ENCODE results near the gene GPX4. TPM values are rescaled to one million over a fixed set of nuclear protein-coding genes. Genes with fewer than 3 reads are reported as not detected.

Gene GPX4
- total and polyA plus RNA-seq, 10 of the 15 experiments (the other 5 are each of a cell fraction or from before 2014, with no cell fraction given): 33.3 to 749 (median 297) TPM

- H3K4me2 ChIP-seq (ENCODE audit: control insufficient read depth, insufficient read depth): peak overlapping the region; percentile 86
- 1% methylated on average over 17 of the region's 17 CpGs for whole genome bisulfite sequencing (ENCODE audit: insufficient coverage, insufficient replicate concordance, low lambda C conversion rate, missing lambda C conversion rate)
- in situ Hi-C loops (cut with MboI): no loop called here
- POLR2A ChIA-PET: interaction anchor here (0.5 to 4.0 kb wide), 16 partner anchors 9 to 120 kb away, joined by 3 to 45 read pairs (median 5); partner anchors contain the start of genes ARHGAP45 and CNN2
- H3K9ac ChIP-seq (ENCODE audit: control insufficient read depth, insufficient read depth, low read length): peak overlapping the region; percentile 49; the same call in 1 of the 2 replicates
- FAIRE-seq: no peak
- BruUV-seq (replicated peaks): no TSS peak
- H3K9me3 ChIP-seq (replicated peaks; ENCODE audit: control insufficient read depth, insufficient read depth, low read length): no peaks in the 10 kb centered on the region; the same call in 2 of the 3 replicates
- intact Hi-C loops (cut with micrococcal nuclease; ENCODE audit: unreplicated experiment): loop anchor here (2.0 to 5.0 kb wide), 5 partner anchors 26 to 140 kb away; partner anchors contain the start of genes ATP5F1D, RNU6-2 and TMEM259
- RAD21 ChIA-PET (ENCODE audit: unreplicated experiment): interaction anchor here (0.7 to 2.7 kb wide), 9 partner anchors 12 to 157 kb away, joined by 3 to 13 read pairs (median 3); partner anchors contain the start of gene ARHGAP45
- H3K4me3 ChIP-seq: no peak overlapping the region
- peak; percentile 93 for DNase-seq (ENCODE audit: low read depth, low spot score)
- CTCF ChIA-PET: interaction anchor here (0.6 to 1.5 kb wide), 7 partner anchors 11 to 164 kb away, joined by 3 to 6 read pairs (median 3); partner anchors contain the start of gene ARHGAP45
- no peaks in the 10 kb centered on the region; the same call in 1 of the 2 replicates for H4K20me1 ChIP-seq (ENCODE audit: control insufficient read depth, insufficient read depth)
- no peaks in the 10 kb centered on the region for H3K27me3 ChIP-seq (replicated peaks in 1 of 2; ENCODE audit: control insufficient read depth in 2 of 2, insufficient read depth in 2 of 2, low read length in 1 of 2)
- H3K4me1 ChIP-seq (ENCODE audit: control insufficient read depth, insufficient read depth, low read length): peaks cover 37% of the 10 kb centered on the region
- H3K36me3 ChIP-seq (ENCODE audit: control insufficient read depth in 2 of 2, insufficient read depth in 2 of 2, low read length in 1 of 2): peaks cover 0 to 5% of the 10 kb centered on the region in 2 experiments; a peak in 2 of 4 replicates
- ATAC-seq: peak; percentile 55
- H2AFZ ChIP-seq (ENCODE audit: control insufficient read depth, low read depth, low read length): no peak overlapping the region
- H3K79me2 ChIP-seq (ENCODE audit: control insufficient read depth, insufficient read depth, low read length): peaks cover 9% of the 10 kb centered on the region
- H3K27ac ChIP-seq (ENCODE audit: control insufficient read depth, insufficient read depth): peak overlapping the region; percentile 90
- SMC1A ChIA-PET (ENCODE audit: uncharacterized antibody, unreplicated experiment): interaction anchor here (0.5 to 2.0 kb wide), 13 partner anchors 8 to 90 kb away, joined by 3 to 12 read pairs (median 4); partner anchors contain the start of genes ABCA7 and ARHGAP45
- TF ChIP-seq KAT2A (conservative IDR thresholded peaks at IDR 0.05; ENCODE audit: control insufficient read depth, low read depth, low read length) (no peak), GATAD2B (conservative IDR thresholded peaks at IDR 0.05; ENCODE audit: low read depth) (peak; percentile 95), SRF (IDR thresholded peaks at IDR 0.05; ENCODE audit: low read depth in 2 of 2, low read length in 2 of 2) (peak in 1 of 2 experiments; percentile 58; a peak in 1 of 4 replicates), JUNB (IDR thresholded peaks at IDR 0.05) (peak; percentile 95), SP1 (IDR thresholded peaks at IDR 0.05; ENCODE audit: low read depth, low read length) (peak; percentile 44), TBL1XR1 (IDR thresholded peaks at IDR 0.05; ENCODE audit: low read depth, low read length) (peak; percentile 73; the same call in 1 of the 2 replicates), EP300 (IDR thresholded peaks at IDR 0.05; ENCODE audit: borderline replicate concordance in 1 of 2, control insufficient read depth in 1 of 2, low read depth in 2 of 2, low read length in 2 of 2) (peak; percentile 53 to 89; a peak in 3 of 4 replicates), NFIC (IDR thresholded peaks at IDR 0.05; ENCODE audit: low read depth, low read length) (peak; percentile 65; the same call in 1 of the 2 replicates), SMARCA5 (IDR thresholded peaks at IDR 0.05) (peak; percentile 77), BHLHE40 (IDR thresholded peaks at IDR 0.05; ENCODE audit: borderline replicate concordance in 1 of 2, low read depth in 2 of 2, low read length in 1 of 2) (peak; percentile 35 to 94; a peak in 3 of 4 replicates), MTA2 (IDR thresholded peaks at IDR 0.05; ENCODE audit: low read depth) (peak; percentile 86), EED (IDR thresholded peaks at IDR 0.05; ENCODE audit: low read depth) (peak; percentile 58), ZNF384 (IDR thresholded peaks at IDR 0.05; ENCODE audit: borderline replicate concordance, low read depth, low read length) (peak; percentile 95), RUNX3 (IDR thresholded peaks at IDR 0.05; ENCODE audit: low read length) (peak; percentile 71), BCL3 (IDR thresholded peaks at IDR 0.05; ENCODE audit: borderline replicate concordance, insufficient read depth, low read depth, low read length, poor library complexity, severe bottlenecking) (no peak), RB1 (IDR thresholded peaks at IDR 0.05; ENCODE audit: borderline replicate concordance) (0 out of 2 replicates have a peak, but pooled peaks have one; percentile 23), CHD1 (IDR thresholded peaks at IDR 0.05; ENCODE audit: low read depth, low read length) (0 out of 2 replicates have a peak, but pooled peaks have one; percentile 13), LARP7 (IDR thresholded peaks at IDR 0.05) (peak; percentile 45; the same call in 1 of the 2 replicates), IRF4 (IDR thresholded peaks at IDR 0.05; ENCODE audit: low read depth, low read length) (peak; percentile 94), IKZF2 (IDR thresholded peaks at IDR 0.05) (peak; percentile 85 to 89), RAD51 (IDR thresholded peaks at IDR 0.05) (peak; percentile 36), BACH1 (IDR thresholded peaks at IDR 0.05; ENCODE audit: borderline replicate concordance) (peak; percentile 66; the same call in 1 of the 2 replicates), STAT1 (conservative IDR thresholded peaks at IDR 0.05) (no peak), IKZF1 (conservative IDR thresholded peaks at IDR 0.05) (peak; percentile 94)
Observed at GRCh38 chr19:1102407-1103131, 1.2 kb upstream of the GPX4 start.
